Measurements from ENCODE around the gene GMNN. TPM values are rescaled to one million over a fixed set of nuclear protein-coding genes. Genes with fewer than 3 reads are reported as not detected.

Gene GMNN
- total RNA-seq, 1 experiment from 2014 or later = 44.6 TPM

DNA sequence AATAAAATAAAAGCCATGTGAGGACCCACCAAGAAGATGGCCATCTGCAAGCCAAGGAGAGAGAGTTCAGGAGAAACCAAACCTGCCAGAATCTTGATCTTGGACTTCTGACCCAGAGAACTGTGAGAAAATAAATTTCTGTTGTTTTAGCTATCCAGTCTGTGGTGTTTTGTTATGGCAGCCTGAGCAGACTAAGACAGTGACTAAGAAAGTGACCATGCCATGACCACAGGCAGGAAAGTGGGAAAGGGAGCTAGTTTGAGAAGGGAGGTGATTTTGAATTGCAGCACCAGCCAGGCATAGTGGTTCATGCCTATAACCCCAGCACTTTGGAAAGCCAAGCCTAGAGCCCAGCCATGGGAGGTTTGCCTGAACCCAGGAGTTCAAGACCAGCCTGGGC lies 33.9 kb upstream of the GMNN start:
- ChIA-PET CTCF (no interaction called here), POLR2A (ENCODE audit: unreplicated experiment) (no interaction called here)
- no peaks in the 10 kb centered on the region for H3K9me3 ChIP-seq (ENCODE audit: low read length)
- no TSS peak for BruUV-seq (replicated peaks)
- intact Hi-C loops (cut with micrococcal nuclease) = no loop called here
- no peak overlapping the region for H3K4me2 ChIP-seq (ENCODE audit: low read length)
- no peaks in the 10 kb centered on the region for H4K20me1 ChIP-seq (ENCODE audit: low read length)
- no peaks in the 10 kb centered on the region for H3K79me2 ChIP-seq (ENCODE audit: low read length)
- no peak overlapping the region for H3K9ac ChIP-seq (ENCODE audit: low read length)
- no peak overlapping the region for H3K27ac ChIP-seq (ENCODE audit: low read length)
- H3K36me3 ChIP-seq (ENCODE audit: low read depth, low read length) = no peaks in the 10 kb centered on the region
- peak; percentile 10 for DNase-seq
- ATAC-seq = no peak
- no peak overlapping the region for H3K4me3 ChIP-seq (ENCODE audit: low read length)
- H3K4me1 ChIP-seq (ENCODE audit: insufficient read depth, low read length) = peaks cover 24% of the 10 kb centered on the region
- TF ChIP-seq EZH2 (IDR thresholded peaks at IDR 0.05; ENCODE audit: low read length, unreplicated experiment) (no peak), EZH2phosphoT487 (IDR thresholded peaks at IDR 0.05; ENCODE audit: borderline replicate concordance, low read length) (no peak)
- TF ChIP-seq, protein P1, sequence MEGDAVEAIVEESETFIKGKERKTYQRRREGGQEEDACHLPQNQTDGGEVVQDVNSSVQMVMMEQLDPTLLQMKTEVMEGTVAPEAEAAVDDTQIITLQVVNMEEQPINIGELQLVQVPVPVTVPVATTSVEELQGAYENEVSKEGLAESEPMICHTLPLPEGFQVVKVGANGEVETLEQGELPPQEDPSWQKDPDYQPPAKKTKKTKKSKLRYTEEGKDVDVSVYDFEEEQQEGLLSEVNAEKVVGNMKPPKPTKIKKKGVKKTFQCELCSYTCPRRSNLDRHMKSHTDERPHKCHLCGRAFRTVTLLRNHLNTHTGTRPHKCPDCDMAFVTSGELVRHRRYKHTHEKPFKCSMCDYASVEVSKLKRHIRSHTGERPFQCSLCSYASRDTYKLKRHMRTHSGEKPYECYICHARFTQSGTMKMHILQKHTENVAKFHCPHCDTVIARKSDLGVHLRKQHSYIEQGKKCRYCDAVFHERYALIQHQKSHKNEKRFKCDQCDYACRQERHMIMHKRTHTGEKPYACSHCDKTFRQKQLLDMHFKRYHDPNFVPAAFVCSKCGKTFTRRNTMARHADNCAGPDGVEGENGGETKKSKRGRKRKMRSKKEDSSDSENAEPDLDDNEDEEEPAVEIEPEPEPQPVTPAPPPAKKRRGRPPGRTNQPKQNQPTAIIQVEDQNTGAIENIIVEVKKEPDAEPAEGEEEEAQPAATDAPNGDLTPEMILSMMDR (conservative IDR thresholded peaks at IDR 0.05; ENCODE audit: low read depth, low read length) = no peak
- H3F3A ChIP-seq (ENCODE audit: low read length, unreplicated experiment) = peaks cover 3% of the 10 kb centered on the region
- no peaks in the 10 kb centered on the region for H3K9me2 ChIP-seq (replicated peaks; ENCODE audit: low read length)
- H3K27me3 ChIP-seq (ENCODE audit: low read length) = no peaks in the 10 kb centered on the region
- H2AFZ ChIP-seq (ENCODE audit: low read length) = no peak overlapping the region

DNA sequence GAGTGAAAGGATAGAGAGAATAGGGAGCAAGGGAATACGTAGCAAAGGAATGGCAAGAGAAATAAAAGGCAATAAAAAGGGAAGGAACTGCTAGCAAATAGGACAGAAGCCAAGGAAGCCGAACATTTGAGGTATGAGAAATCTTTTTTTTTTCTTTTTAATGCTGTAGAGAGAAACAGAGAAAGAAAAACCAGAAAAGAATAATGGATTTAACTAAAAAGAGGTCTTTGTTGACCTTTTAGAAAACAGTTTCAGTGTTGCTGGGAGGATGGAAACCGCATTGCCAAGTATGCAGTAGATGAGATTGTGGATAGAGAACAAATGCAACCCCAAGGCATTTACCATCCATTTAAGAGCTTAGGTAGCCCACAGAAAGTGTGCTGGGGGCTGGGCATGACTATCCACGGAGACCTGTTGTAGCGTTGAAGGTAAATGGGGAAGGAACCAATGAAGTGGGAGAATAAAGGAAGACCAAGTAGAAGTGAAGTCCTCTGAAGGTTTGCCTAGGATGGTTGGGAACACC lies 32.5 kb upstream of the GMNN start:
- Histone ChIP-seq H3K9me2 (replicated peaks; ENCODE audit: low read length) (no peaks in the 10 kb centered on the region), H3K4me2 (ENCODE audit: low read length) (peak overlapping the region; percentile 81), H3K4me1 (ENCODE audit: insufficient read depth, low read length) (peaks cover 24% of the 10 kb centered on the region), H2AFZ (ENCODE audit: low read length) (peak overlapping the region; percentile 77), H3K9me3 (ENCODE audit: low read length) (no peaks in the 10 kb centered on the region), H3K4me3 (ENCODE audit: low read length) (peak overlapping the region; percentile 56), H3K9ac (ENCODE audit: low read length) (0 out of 2 replicates have a peak overlapping the region, but pooled peaks have one; percentile 71), H3K36me3 (ENCODE audit: low read depth, low read length) (no peaks in the 10 kb centered on the region), H3K27me3 (ENCODE audit: low read length) (no peaks in the 10 kb centered on the region), H3F3A (ENCODE audit: low read length, unreplicated experiment) (peaks cover 3% of the 10 kb centered on the region), H3K27ac (ENCODE audit: low read length) (peak overlapping the region; percentile 97), H3K79me2 (ENCODE audit: low read length) (no peaks in the 10 kb centered on the region), H4K20me1 (ENCODE audit: low read length) (no peaks in the 10 kb centered on the region)
- ChIA-PET CTCF (no interaction called here), POLR2A (ENCODE audit: unreplicated experiment) (no interaction called here)
- BruUV-seq (replicated peaks) = no TSS peak
- TF ChIP-seq, protein P1 (conservative IDR thresholded peaks at IDR 0.05; ENCODE audit: low read depth, low read length) = no peak
- TF ChIP-seq EZH2 (IDR thresholded peaks at IDR 0.05; ENCODE audit: low read length, unreplicated experiment) = no peak
- no peak for TF ChIP-seq EZH2phosphoT487 (IDR thresholded peaks at IDR 0.05; ENCODE audit: borderline replicate concordance, low read length)
- no peak for DNase-seq
- intact Hi-C loops (cut with micrococcal nuclease) = no loop called here
- no peak for ATAC-seq

DNA sequence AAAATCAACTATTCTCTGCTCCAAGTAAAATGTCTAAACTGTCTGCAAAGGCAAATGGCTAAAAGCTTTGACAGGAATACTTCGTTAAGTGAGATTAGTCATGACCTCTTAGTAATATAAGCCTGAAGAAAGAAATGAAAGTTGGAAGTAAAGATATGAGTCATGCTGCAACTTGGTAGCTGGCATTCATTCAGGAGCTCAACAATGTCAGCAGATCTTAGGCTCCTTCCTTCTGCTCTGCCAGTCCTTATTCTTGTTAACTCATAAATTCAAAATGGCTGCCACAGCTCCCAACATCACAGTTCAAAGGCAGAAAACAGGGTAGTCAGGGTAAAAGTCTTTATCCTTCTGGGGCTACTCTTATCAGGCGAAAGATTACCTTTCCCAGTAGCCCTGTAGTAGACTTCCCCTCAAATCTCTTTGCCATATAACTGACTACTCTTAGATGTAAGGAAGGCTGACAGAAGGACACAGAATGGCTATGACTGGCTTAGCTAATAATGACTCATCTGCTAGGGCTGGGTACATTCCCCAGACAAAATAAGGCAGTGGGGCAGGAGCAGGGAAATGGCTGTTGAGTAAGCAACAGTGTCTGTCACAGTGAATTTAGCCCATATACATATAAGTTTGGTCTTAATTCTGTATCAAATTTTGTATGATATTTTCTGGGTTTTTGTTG lies 31.3 kb upstream of the GMNN start:
- no peaks in the 10 kb centered on the region for H3K36me3 ChIP-seq (ENCODE audit: low read depth, low read length)
- TSS peak; percentile 87 for BruUV-seq (replicated peaks)
- DNase-seq = peak; percentile 93
- no peaks in the 10 kb centered on the region for H4K20me1 ChIP-seq (ENCODE audit: low read length)
- peak overlapping the region; percentile 77 for H2AFZ ChIP-seq (ENCODE audit: low read length)
- peaks cover 24% of the 10 kb centered on the region for H3K4me1 ChIP-seq (ENCODE audit: insufficient read depth, low read length)
- peaks cover 3% of the 10 kb centered on the region for H3F3A ChIP-seq (ENCODE audit: low read length, unreplicated experiment)
- H3K9me2 ChIP-seq (replicated peaks; ENCODE audit: low read length) = no peaks in the 10 kb centered on the region
- ATAC-seq = peak; percentile 98
- ChIA-PET CTCF (no interaction called here), POLR2A (ENCODE audit: unreplicated experiment) (interaction anchor here (0.5 to 1.0 kb wide), 4 partner anchors 19 to 1062 kb away, joined by 3 to 6 read pairs (median 4); no protein-coding TSS in a partner anchor)
- intact Hi-C loops (cut with micrococcal nuclease) = loop anchor here (1.0 kb wide), 1 partner anchor 22 kb away; no protein-coding TSS in a partner anchor
- H3K9me3 ChIP-seq (ENCODE audit: low read length) = no peaks in the 10 kb centered on the region
- H3K9ac ChIP-seq (ENCODE audit: low read length) = peak overlapping the region; percentile 71
- no peaks in the 10 kb centered on the region for H3K27me3 ChIP-seq (ENCODE audit: low read length)
- H3K4me3 ChIP-seq (ENCODE audit: low read length) = peak overlapping the region; percentile 56
- H3K27ac ChIP-seq (ENCODE audit: low read length) = peak overlapping the region; percentile 97
- H3K4me2 ChIP-seq (ENCODE audit: low read length) = peak overlapping the region; percentile 81
- no peaks in the 10 kb centered on the region for H3K79me2 ChIP-seq (ENCODE audit: low read length)
- TF ChIP-seq EZH2 (IDR thresholded peaks at IDR 0.05; ENCODE audit: low read length, unreplicated experiment) (no peak), EZH2phosphoT487 (IDR thresholded peaks at IDR 0.05; ENCODE audit: borderline replicate concordance, low read length) (no peak)
- TF ChIP-seq, protein P1 (conservative IDR thresholded peaks at IDR 0.05; ENCODE audit: low read depth, low read length) = no peak
